ENCODE measurements around the gene TBC1D10A.
A peak's percentile ranks its signal among the peaks of the same experiment; 100 is the strongest.

TBC1D10A gene

GRCh38 chr22:30245985-30246813 lies 80.5 kb downstream of the TBC1D10A start, which contains the start of gene LIF:
Gene LIF (minus strand): TSS chr22:30246759. CDS start chr22:30246695, 64 bp downstream.
- no peaks in the 10 kb centered on the region for H3K9me3 ChIP-seq (ENCODE audit: control insufficient read depth, insufficient read depth, low read depth, low read length)
- ChIA-PET POLR2A (interaction anchor here (0.6 to 1.8 kb wide), 3 partner anchors 9 to 39 kb away, joined by 3 to 7 read pairs (median 3); no protein-coding TSS in a partner anchor), CTCF (interaction anchor here (0.6 to 1.3 kb wide), 5 partner anchors 10 to 139 kb away, joined by 3 to 7 read pairs (median 4); no protein-coding TSS in a partner anchor)
- peak within 1 kb of the TSS; percentile 56 for H3K4me3 ChIP-seq (ENCODE audit: low read depth, low read length)
- peaks cover 3% of the 10 kb centered on the region; the same call in 1 of the 2 replicates for H3K4me1 ChIP-seq (ENCODE audit: control insufficient read depth, insufficient read depth, low read length)
- H3K36me3 ChIP-seq (ENCODE audit: control insufficient read depth in 2 of 2, insufficient read depth in 1 of 2, low read length in 2 of 2) = peaks cover 0 to 26% of the 10 kb centered on the region in 2 experiments; a peak in 1 of 3 replicates
- H3K27ac ChIP-seq (ENCODE audit: extremely low read depth, low read depth, low read length) = peak within 1 kb of the TSS; percentile 78; the same call in 1 of the 2 replicates
- TF ChIP-seq SP7 (tag by site-specific recombination; IDR thresholded peaks at IDR 0.05) (peak; percentile 66), ZNF155 (tag by site-specific recombination; IDR thresholded peaks at IDR 0.05) (no peak), ZNF433 (tag by site-specific recombination; IDR thresholded peaks at IDR 0.05; ENCODE audit: low read depth) (no peak), ZNF624 (tag by site-specific recombination; IDR thresholded peaks at IDR 0.05) (no peak), ZNF76 (tag by site-specific recombination; IDR thresholded peaks at IDR 0.05; ENCODE audit: borderline replicate concordance, low read depth) (peak; percentile 75; the same call in 1 of the 2 replicates), ZNF580 (tag by site-specific recombination; IDR thresholded peaks at IDR 0.05) (0 out of 2 replicates have a peak, but pooled peaks have one; percentile 49), ZBTB48 (tag by site-specific recombination; IDR thresholded peaks at IDR 0.05) (peak; percentile 50; the same call in 1 of the 2 replicates), ZFP69B (tag by site-specific recombination; IDR thresholded peaks at IDR 0.05) (peak; percentile 73), ZBTB20 (tag by site-specific recombination; IDR thresholded peaks at IDR 0.05) (peak; percentile 84), ZNF10 (tag by site-specific recombination; IDR thresholded peaks at IDR 0.05) (no peak), ZNF416 (tag by site-specific recombination; IDR thresholded peaks at IDR 0.05) (no peak), ZNF398 (tag by site-specific recombination; IDR thresholded peaks at IDR 0.05) (peak; percentile 97), ZNF2 (tag by site-specific recombination; IDR thresholded peaks at IDR 0.05) (peak; percentile 58; the same call in 1 of the 2 replicates), ZNF664 (tag by site-specific recombination; IDR thresholded peaks at IDR 0.05) (peak; percentile 87), ZBTB7A (tag by site-specific recombination; IDR thresholded peaks at IDR 0.05; ENCODE audit: low read depth) (peak; percentile 86), ZBTB17 (tag by site-specific recombination; IDR thresholded peaks at IDR 0.05) (peak; percentile 60; the same call in 1 of the 2 replicates), ZNF529 (tag by site-specific recombination; IDR thresholded peaks at IDR 0.05; ENCODE audit: insufficient replicate concordance) (no peak), TRIM28 (IDR thresholded peaks at IDR 0.05; ENCODE audit: borderline replicate concordance, low read length) (no peak), ZNF692 (tag by site-specific recombination; IDR thresholded peaks at IDR 0.05) (peak; percentile 78), ZNF37A (tag by site-specific recombination; IDR thresholded peaks at IDR 0.05) (no peak), PRDM1 (tag by site-specific recombination; IDR thresholded peaks at IDR 0.05) (peak; percentile 100), KLF9 (tag by site-specific recombination; IDR thresholded peaks at IDR 0.05; ENCODE audit: low read depth) (peak; percentile 70), FEZF1 (tag by site-specific recombination; IDR thresholded peaks at IDR 0.05) (no peak), ZNF621 (tag by site-specific recombination; IDR thresholded peaks at IDR 0.05) (no peak), ZNF24 (tag by site-specific recombination; IDR thresholded peaks at IDR 0.05) (0 out of 2 replicates have a peak, but pooled peaks have one; percentile 20), ZBTB10 (tag by site-specific recombination; IDR thresholded peaks at IDR 0.05) (peak; percentile 64), ZXDB (tag by site-specific recombination; IDR thresholded peaks at IDR 0.05) (peak; percentile 54; the same call in 1 of the 2 replicates), SCRT1 (tag by site-specific recombination; IDR thresholded peaks at IDR 0.05; ENCODE audit: borderline replicate concordance) (no peak), PRDM4 (tag by site-specific recombination; IDR thresholded peaks at IDR 0.05) (no peak)
